GM23338 (cell line): ENCODE data around the gene IMPACT. TPM values are rescaled to one million over a fixed set of nuclear protein-coding genes. Genes with fewer than 3 reads are reported as not detected.

Experiments
- EZH2 ChIP-seq: fragments of 200-600 bp; sonication (generic); IDR thresholded peaks from one replicate; pipeline ENCODE4 v1.8.0; 2017; ENCODE audit warnings: antibody characterized with exemption, mild to moderate bottlenecking, low read depth; ENCODE audit not compliant: unreplicated experiment
- EZH2phosphoT487 ChIP-seq: fragments of 200-600 bp; sonication (generic); IDR thresholded peaks from one replicate; pipeline ENCODE4 v1.8.1; 2018; ENCODE audit warnings: antibody characterized with exemption; ENCODE audit not compliant: unreplicated experiment
- NANOG ChIP-seq: IDR thresholded peaks from 2 replicates; pipeline ENCODE4 v1.6.1; 2016; ENCODE audit warnings: antibody characterized with exemption, borderline replicate concordance
- STAT1 ChIP-seq: IDR thresholded peaks from one replicate; pipeline ENCODE4 v1.6.1; 2016; ENCODE audit warnings: antibody characterized with exemption; ENCODE audit not compliant: unreplicated experiment
- ZNF114 ChIP-seq: fragments of 250-450 bp; sonication (Bioruptor Pico); IDR thresholded peaks from 2 replicates; pipeline ENCODE4 v1.5.0; 2020; ENCODE audit warnings: mild to moderate bottlenecking, moderate library complexity
- ZNF331 ChIP-seq: fragments of 250-450 bp; sonication (Bioruptor Pico); IDR thresholded peaks from 2 replicates; pipeline ENCODE4 v1.5.0; 2020; ENCODE audit warnings: low read depth, mild to moderate bottlenecking, moderate library complexity
- polyA plus RNA-seq: library from polyadenylated mRNA; unstranded; fragments of >200 nt; fragmentation: Nextera tagmentation; extraction: Ambion mirVana; gene quantifications from 2 replicates; pipeline ENCODE4 v1.2.1, GENCODE V29; 2016
- total RNA-seq: library from RNA; depleted of rRNA; stranded (reverse); fragments of >200 nt; shearing (Covaris generic); gene quantifications from 2 replicates; pipeline ENCODE4 v1.2.3, GENCODE V29; 2014
- TF ChIP-seq, protein P1 (sequence below): fragments of 250-450 bp; sonication (Bioruptor Pico); IDR thresholded peaks from 2 replicates; pipeline ENCODE4 v1.5.0; 2020; ENCODE audit warnings: mild to moderate bottlenecking, moderate library complexity
- TF ChIP-seq, protein P2 (sequence below), 2 experiments: fragments of 200-600 bp in 1 of 2; sonication (generic) in 1 of 2; conservative IDR thresholded peaks; 2 replicates each; pipeline versions ENCODE4 v1.5.1 to v1.6.1; 2016 to 2017; ENCODE audit warnings: antibody characterized with exemption in 2 of 2, low read depth in 2 of 2, mild to moderate bottlenecking in 2 of 2, moderate library complexity in 1 of 2
- TF ChIP-seq, protein P3 (sequence below): IDR thresholded peaks from one replicate; pipeline ENCODE4 v1.6.1; 2018; ENCODE audit warnings: antibody characterized with exemption; ENCODE audit not compliant: unreplicated experiment
- TF ChIP-seq, protein P4 (sequence below): IDR thresholded peaks from 2 replicates; pipeline ENCODE4 v1.6.1; 2016; ENCODE audit warnings: antibody characterized with exemption

IMPACT gene
- total and polyA plus RNA-seq, 2 experiments from 2014 or later: 42.1 to 47.6 TPM

DNA sequence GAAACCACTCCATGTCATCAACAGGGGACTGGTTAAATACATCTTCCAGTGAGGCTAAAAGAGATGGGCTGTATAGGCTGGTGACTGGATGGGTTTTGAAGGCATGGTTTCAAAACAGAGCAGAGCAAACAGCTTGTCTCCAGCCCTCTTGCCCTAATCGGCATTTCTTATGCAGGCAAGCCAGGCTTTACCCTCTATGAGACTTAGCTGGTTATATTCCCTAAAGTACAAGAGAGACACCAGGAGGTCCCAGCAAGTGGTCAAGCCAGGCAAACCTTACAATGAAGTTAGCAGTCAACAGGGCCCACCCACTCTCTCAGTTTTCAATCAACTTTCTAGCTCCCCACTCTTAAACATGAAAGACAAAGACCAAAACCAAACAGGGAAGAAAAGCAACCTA is 47.9 kb upstream of the IMPACT start (continued):
- TF ChIP-seq, protein P1, sequence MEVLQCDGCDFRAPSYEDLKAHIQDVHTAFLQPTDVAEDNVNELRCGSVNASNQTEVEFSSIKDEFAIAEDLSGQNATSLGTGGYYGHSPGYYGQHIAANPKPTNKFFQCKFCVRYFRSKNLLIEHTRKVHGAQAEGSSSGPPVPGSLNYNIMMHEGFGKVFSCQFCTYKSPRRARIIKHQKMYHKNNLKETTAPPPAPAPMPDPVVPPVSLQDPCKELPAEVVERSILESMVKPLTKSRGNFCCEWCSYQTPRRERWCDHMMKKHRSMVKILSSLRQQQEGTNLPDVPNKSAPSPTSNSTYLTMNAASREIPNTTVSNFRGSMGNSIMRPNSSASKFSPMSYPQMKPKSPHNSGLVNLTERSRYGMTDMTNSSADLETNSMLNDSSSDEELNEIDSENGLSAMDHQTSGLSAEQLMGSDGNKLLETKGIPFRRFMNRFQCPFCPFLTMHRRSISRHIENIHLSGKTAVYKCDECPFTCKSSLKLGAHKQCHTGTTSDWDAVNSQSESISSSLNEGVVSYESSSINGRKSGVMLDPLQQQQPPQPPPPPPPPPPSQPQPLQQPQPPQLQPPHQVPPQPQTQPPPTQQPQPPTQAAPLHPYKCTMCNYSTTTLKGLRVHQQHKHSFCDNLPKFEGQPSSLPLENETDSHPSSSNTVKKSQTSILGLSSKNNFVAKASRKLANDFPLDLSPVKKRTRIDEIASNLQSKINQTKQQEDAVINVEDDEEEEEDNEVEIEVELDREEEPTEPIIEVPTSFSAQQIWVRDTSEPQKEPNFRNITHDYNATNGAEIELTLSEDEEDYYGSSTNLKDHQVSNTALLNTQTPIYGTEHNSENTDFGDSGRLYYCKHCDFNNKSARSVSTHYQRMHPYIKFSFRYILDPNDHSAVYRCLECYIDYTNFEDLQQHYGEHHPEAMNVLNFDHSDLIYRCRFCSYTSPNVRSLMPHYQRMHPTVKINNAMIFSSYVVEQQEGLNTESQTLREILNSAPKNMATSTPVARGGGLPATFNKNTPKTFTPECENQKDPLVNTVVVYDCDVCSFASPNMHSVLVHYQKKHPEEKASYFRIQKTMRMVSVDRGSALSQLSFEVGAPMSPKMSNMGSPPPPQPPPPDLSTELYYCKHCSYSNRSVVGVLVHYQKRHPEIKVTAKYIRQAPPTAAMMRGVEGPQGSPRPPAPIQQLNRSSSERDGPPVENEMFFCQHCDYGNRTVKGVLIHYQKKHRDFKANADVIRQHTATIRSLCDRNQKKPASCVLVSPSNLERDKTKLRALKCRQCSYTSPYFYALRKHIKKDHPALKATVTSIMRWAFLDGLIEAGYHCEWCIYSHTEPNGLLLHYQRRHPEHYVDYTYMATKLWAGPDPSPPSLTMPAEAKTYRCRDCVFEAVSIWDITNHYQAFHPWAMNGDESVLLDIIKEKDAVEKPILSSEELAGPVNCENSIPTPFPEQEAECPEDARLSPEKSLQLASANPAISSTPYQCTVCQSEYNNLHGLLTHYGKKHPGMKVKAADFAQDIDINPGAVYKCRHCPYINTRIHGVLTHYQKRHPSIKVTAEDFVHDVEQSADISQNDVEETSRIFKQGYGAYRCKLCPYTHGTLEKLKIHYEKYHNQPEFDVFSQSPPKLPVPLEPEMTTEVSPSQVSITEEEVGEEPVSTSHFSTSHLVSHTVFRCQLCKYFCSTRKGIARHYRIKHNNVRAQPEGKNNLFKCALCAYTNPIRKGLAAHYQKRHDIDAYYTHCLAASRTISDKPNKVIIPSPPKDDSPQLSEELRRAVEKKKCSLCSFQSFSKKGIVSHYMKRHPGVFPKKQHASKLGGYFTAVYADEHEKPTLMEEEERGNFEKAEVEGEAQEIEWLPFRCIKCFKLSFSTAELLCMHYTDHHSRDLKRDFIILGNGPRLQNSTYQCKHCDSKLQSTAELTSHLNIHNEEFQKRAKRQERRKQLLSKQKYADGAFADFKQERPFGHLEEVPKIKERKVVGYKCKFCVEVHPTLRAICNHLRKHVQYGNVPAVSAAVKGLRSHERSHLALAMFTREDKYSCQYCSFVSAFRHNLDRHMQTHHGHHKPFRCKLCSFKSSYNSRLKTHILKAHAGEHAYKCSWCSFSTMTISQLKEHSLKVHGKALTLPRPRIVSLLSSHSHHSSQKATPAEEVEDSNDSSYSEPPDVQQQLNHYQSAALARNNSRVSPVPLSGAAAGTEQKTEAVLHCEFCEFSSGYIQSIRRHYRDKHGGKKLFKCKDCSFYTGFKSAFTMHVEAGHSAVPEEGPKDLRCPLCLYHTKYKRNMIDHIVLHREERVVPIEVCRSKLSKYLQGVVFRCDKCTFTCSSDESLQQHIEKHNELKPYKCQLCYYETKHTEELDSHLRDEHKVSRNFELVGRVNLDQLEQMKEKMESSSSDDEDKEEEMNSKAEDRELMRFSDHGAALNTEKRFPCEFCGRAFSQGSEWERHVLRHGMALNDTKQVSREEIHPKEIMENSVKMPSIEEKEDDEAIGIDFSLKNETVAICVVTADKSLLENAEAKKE: peak; percentile 57; the same call in 1 of the 2 replicates
- no peak for TF ChIP-seq EZH2phosphoT487
- 0 out of 2 replicates have a peak, but pooled peaks have one; percentile 18 for TF ChIP-seq ZNF114 (CRISPR knock-in tag)
- TF ChIP-seq NANOG: no peak
- no peak for TF ChIP-seq STAT1
- TF ChIP-seq, protein P2, sequence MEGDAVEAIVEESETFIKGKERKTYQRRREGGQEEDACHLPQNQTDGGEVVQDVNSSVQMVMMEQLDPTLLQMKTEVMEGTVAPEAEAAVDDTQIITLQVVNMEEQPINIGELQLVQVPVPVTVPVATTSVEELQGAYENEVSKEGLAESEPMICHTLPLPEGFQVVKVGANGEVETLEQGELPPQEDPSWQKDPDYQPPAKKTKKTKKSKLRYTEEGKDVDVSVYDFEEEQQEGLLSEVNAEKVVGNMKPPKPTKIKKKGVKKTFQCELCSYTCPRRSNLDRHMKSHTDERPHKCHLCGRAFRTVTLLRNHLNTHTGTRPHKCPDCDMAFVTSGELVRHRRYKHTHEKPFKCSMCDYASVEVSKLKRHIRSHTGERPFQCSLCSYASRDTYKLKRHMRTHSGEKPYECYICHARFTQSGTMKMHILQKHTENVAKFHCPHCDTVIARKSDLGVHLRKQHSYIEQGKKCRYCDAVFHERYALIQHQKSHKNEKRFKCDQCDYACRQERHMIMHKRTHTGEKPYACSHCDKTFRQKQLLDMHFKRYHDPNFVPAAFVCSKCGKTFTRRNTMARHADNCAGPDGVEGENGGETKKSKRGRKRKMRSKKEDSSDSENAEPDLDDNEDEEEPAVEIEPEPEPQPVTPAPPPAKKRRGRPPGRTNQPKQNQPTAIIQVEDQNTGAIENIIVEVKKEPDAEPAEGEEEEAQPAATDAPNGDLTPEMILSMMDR (conservative IDR thresholded peaks at IDR 0.05; ENCODE audit: low read depth in 2 of 2): no peak
- no peak for TF ChIP-seq EZH2
- no peak for TF ChIP-seq ZNF331 (CRISPR knock-in tag)
- TF ChIP-seq, protein P3, sequence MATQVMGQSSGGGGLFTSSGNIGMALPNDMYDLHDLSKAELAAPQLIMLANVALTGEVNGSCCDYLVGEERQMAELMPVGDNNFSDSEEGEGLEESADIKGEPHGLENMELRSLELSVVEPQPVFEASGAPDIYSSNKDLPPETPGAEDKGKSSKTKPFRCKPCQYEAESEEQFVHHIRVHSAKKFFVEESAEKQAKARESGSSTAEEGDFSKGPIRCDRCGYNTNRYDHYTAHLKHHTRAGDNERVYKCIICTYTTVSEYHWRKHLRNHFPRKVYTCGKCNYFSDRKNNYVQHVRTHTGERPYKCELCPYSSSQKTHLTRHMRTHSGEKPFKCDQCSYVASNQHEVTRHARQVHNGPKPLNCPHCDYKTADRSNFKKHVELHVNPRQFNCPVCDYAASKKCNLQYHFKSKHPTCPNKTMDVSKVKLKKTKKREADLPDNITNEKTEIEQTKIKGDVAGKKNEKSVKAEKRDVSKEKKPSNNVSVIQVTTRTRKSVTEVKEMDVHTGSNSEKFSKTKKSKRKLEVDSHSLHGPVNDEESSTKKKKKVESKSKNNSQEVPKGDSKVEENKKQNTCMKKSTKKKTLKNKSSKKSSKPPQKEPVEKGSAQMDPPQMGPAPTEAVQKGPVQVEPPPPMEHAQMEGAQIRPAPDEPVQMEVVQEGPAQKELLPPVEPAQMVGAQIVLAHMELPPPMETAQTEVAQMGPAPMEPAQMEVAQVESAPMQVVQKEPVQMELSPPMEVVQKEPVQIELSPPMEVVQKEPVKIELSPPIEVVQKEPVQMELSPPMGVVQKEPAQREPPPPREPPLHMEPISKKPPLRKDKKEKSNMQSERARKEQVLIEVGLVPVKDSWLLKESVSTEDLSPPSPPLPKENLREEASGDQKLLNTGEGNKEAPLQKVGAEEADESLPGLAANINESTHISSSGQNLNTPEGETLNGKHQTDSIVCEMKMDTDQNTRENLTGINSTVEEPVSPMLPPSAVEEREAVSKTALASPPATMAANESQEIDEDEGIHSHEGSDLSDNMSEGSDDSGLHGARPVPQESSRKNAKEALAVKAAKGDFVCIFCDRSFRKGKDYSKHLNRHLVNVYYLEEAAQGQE: no peak
- TF ChIP-seq, protein P4, sequence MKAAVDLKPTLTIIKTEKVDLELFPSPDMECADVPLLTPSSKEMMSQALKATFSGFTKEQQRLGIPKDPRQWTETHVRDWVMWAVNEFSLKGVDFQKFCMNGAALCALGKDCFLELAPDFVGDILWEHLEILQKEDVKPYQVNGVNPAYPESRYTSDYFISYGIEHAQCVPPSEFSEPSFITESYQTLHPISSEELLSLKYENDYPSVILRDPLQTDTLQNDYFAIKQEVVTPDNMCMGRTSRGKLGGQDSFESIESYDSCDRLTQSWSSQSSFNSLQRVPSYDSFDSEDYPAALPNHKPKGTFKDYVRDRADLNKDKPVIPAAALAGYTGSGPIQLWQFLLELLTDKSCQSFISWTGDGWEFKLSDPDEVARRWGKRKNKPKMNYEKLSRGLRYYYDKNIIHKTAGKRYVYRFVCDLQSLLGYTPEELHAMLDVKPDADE: no peak
